Measurements from ENCODE around the gene AMY2A.

GRCh38 chr1:103582464-103582863 lies 34.8 kb upstream of the AMY2A start:
- TF ChIP-seq POLR2A (IDR thresholded peaks at IDR 0.05) (no peak), POLR2AphosphoS5 (IDR thresholded peaks at IDR 0.05) (no peak), CTCF (IDR thresholded peaks at IDR 0.05) (no peak), EP300 (IDR thresholded peaks at IDR 0.05) (no peak)

Measured in gastroesophageal sphincter (tissue), 3 donors.